Measurements from ENCODE around the gene ERC2.
"Not testable (repeated sequence)": the region's sequence is repeated elsewhere in the genome, so short reads cannot be mapped to it uniquely, and the experiment has no call there.

ERC2 gene

DNA sequence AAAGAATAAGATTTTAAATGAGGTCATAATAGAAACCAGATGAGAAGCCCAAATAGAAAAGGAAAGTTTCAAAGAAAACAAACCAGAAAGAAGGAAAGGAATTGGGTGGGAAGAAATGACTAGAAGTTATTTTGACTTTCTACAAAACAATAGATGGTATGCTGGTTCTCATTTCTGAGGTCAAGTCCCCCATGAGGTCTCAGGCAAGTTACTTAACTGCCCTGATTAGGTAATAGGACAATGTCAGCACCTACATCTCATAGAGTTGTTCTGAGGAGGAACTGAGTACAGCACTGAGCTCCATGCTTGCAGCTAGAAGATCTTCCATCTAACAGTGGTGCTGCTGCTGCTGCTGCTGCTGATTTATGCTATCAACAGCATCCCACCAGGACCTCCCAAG lies 185.9 kb downstream of the ERC2 start:
- no peak for DNase-seq

DNA sequence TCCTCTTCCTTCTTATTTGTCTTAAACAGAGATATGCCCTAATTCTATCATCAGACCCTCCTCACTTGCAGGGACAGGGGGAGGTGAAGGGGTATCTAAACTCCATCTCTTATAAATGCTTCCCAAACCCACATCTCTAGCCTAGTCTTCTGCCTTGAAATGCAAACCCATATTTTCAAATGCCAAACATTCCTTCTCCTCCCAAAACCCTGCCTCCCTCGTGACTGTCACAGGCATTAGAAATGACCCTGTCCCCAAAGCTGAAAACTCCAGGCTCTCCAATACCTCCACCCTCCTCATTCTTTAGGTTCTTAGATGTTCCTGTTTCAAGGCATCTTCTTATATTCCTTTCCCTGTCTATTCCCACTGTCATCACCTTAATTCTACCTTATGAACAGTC lies 191.0 kb downstream of the ERC2 start:
- intact Hi-C loops (cut with DNase I) = no loop called here
- no peak for DNase-seq

More for the DNA sequence above, 185.9 kb downstream of the ERC2 start:
- intact Hi-C loops (cut with DNase I) = no loop called here

DNA sequence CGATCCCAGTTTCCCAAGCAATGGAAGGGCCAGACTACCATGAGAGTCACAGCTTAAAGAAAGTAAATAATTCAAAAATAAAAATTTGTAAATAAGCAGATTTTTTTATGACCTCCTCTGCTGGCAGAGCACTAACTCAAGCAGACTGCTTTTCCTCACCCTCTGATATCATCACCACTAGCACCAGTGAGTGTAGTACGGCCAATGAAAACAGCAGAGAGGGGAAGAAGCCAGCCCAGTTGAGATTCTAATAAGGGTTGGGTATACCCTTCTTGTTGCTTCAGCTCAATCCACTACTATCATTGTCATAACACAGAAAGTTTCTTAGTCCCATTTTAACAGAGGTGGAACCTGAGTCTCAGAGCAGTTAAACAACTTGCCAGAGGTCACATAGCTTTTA lies 193.1 kb downstream of the ERC2 start:
- intact Hi-C loops (cut with DNase I) = no loop called here

DNA sequence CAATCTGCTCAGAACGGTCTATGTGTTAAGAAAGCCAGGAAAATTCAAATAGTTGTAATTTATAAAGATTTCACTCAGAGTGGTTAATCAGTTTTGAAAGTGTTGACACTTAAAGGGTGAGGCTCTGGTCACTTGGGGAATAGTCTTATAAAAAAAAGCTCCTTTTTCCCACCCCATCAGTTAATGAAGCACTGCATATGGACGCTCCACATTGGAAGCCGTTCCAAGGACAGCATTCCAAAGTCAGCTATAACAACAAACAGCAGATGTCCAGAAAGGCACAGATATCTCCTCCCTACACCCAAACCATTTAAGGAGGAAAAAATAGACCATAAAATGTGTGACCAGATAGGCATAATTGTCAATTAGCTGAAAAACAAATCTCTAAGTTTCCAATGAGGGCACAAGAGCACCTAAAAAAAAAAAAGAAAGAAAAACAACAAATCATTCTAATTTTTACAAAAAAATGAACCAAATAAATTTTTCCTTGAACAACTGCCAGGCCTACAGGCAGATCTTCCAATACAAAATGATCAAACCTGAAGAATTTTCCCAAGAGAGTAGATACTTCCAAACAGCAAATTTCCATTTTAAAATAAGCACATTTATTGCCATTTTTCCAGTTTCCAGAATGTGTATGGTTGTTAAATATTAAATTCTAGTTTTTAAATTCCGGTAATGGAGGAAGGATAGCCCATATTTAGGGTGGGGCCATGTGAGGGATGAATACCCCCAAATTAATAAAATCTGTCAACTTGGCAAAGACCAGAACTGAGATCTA lies 198.3 kb downstream of the ERC2 start:
- intact Hi-C loops (cut with DNase I) = no loop called here
- no peak for DNase-seq

More for the DNA sequence above, 193.1 kb downstream of the ERC2 start:
- no peak for DNase-seq

DNA sequence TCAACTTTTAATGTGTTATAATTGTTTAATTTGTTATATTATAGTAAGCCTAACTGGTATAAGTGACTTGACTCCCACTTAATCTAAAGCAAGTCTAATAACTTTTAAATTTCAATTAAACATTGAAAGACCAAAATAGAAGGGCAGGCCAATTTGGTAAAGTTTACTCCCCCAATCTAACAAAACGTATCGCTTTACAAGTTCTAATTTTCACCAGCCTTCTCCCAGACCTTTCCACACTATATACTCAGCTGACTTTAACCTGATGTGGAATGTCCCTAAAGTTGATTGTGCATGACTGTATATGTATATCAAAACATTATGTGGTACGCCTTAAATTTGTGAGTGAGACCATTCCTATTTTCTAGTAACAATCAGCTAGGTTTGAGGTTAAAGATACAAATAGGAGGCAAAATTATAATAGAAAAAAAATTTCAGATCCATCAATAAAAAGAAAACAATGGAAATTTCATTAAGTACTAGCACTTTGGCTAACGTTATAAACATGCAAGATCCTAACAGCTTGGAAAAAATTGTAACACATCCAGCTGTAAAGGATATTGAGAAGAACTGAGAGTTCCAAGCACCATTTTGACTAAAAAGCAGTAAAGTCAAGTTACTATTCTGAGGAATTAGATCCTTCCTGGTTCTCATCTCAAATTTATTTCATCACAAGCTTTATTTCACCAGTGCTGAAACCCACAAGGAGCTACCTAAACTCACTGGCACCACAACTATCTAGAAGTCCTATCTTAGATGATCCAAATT lies 199.5 kb downstream of the ERC2 start:
- intact Hi-C loops (cut with DNase I) = no loop called here
- DNase-seq = no peak

DNA sequence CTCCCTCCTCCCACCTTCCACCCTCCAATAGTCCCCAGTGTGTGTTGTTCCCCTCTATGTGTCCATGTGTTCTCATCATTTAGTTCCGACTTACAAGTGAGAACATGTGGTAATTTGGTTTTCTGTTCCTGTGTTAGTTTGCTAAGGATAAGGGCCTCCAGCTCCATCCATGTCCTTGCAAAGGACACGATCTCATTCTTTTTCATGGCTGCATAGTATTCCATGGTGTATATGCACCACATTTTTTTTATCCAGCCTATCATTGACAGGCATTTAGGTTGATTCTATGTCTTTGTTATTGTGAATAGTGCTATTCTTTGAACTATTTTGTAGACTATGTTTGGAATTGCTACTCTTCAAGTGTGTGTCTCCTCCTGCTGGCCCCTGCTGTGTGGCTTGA lies 206.4 kb downstream of the ERC2 start:
- intact Hi-C loops (cut with DNase I) = not testable (repeated sequence)

DNA sequence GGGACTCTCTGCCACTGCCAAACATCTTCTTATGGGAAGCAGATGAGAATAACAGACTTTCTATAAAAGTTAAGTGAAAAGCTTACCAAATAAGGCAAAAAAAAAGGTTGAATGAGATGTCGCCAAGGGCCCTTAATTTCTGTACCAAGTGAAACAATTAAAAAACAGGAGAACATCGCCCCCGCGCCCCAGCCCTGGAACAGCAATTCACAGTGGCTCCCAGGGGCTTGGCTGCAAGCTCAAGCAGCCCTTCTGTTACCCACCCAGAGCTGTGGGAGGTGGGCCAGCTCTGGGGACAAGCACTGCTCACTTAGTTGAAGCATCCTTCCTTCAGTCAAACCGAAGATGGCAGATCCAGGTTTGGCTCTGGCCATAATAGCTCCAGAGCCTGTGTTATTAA lies 208.0 kb downstream of the ERC2 start:
- DNase-seq = no peak
- intact Hi-C loops (cut with DNase I) = no loop called here

More for the DNA sequence above, 206.4 kb downstream of the ERC2 start:
- not testable (repeated sequence) for DNase-seq

DNA sequence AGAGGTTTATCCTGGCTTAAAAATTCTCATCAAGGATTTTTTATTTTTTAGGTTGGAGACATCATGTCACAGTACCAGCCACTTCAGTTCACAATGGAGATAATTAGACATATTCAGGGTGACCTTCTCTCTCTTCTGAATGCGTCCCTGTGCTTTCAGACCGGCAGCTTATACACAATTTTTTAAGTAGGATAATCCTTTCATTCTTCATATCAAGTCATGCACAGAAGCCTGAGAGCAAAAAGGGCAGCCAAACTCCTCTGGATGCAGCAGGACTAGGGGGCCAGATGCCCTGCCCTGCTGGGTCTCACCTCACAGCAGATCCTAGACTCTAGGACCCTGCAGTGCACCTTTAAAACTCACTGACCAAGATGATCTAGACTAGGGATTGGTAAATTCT lies 210.4 kb downstream of the ERC2 start:
- intact Hi-C loops (cut with DNase I) = loop anchor here (10.0 kb wide), 1 partner anchor 773 kb away; the partner anchor contains the start of gene WNT5A
- DNase-seq = no peak

DNA sequence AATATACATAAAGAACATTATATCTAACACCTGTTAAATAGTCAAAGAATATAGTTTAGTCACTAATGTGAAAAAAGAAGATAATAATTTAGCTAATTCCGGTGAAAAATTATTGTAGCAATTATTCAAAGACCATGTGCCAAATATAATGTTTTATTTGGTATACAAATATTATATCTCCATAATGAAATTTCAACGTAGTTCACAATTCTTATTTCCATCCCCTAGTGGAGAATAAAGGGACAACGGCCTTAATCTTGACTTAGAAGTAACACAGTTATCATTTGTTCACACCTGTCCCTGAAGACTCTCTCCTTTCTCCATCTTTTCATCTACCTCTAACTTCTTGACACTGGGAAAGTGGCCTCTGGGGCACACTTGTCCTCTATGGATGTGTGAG lies 213.4 kb downstream of the ERC2 start:
- intact Hi-C loops (cut with DNase I) = loop anchor here (10.0 kb wide), 1 partner anchor 770 kb away; the partner anchor contains the start of gene WNT5A
- DNase-seq = no peak

DNA sequence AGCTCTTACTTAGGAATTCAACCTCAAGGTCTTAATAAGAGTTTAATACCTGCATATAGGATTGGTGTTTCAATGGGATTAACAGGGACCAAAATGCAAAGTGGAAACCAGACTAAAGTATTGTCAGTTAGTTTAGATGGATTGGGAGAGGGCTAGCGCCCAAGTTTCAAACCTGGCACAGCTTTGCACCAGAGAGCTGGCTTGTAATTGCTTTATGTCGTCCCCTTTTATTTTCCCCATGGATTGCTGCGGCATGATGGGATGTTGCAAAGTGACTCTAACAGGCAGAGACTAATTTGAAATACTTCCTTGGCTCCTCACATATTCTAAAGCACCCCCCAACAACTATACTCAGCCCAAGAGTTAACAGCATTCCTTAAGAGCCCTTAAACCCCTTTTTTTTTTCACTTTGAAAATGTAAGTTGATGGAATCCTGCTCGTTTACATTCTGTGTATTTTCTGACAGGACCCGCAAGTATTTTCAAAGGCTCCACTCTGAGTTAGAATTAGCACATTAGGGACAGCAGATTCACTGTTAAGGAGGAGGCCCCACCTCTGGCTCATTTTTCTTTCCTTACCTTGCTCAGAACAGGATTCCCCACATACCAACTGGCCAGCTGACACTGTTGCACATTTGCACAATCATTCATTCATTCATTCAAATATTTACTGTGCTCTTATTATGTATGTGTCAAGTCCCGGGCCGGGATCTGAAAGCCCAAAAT lies 214.2 kb downstream of the ERC2 start:
- intact Hi-C loops (cut with DNase I) = loop anchor here (10.0 kb wide), 1 partner anchor 769 kb away; the partner anchor contains the start of gene WNT5A
- no peak for DNase-seq

DNA sequence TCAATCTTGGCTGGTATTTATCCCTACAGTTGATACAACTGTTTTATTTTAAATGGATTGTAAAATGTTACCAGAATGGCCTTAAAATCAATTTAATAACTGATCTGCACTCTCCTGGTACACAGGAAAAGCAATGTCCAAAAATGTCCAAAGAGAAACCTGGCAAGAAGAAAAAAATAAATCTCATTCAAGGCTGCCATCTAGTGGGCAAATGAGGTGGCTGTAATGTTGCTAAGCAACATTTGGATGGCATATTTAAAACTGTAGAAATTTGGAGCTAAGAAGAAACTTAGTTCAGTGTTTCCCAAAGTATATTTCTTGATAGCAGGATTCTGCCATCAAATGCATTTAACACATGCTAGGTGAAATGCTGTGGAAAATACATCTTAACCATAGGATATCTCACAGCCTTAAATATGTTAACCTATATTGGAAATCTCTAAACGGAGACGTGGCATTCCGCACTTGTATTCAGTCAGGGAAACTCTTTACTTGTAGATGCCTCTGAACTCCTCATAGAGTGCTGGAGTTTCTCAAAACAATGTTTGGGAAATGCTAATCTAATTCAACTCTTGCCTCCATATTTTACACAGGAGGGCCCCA lies 216.8 kb downstream of the ERC2 start:
- intact Hi-C loops (cut with DNase I) = loop anchor here (10.0 kb wide), 1 partner anchor 767 kb away; the partner anchor contains the start of gene WNT5A

DNA sequence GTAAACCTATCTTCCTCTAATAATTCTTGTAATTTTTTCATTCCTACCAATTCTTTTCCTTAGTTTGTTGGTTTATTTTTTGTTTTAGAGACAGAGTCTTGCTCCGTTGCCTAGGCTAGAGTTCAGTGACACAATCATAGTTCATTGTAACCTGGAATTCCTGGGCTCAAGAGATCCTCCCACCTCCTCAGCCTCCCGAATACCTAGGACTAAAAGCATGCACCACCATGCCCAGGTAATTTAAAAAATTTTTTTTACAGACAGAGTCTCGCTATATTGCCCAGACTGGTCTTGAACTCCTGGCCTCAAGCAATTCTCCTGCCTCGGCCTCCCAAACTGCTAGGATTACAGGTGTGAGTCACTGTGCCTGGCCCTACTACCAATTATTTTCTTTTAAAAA lies 220.2 kb downstream of the ERC2 start:
- DNase-seq = no peak
- intact Hi-C loops (cut with DNase I) = no loop called here

More for the DNA sequence above, 216.8 kb downstream of the ERC2 start:
- DNase-seq = peak in 29 of 42 donors; percentile 12 to 80 (median 49)

DNA sequence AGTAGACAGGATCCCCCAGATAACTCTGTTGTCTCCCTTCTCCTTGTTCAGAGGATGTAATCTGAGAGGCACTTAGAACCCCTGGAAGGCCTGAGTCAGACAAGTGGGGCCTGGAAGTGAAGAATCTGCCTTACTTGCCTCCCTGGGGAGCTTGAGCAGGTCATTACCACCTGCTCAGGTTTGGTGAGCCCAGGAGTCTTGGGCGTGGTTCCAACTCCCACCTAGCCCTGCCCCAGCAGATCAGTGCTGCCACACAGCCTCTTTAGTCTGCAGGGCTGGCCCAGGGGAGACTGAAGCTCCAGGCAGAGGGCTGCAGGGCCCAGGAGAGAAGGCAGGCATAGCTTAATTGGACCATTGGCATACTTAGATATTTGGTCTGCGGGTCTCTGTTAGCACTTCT lies 230.0 kb downstream of the ERC2 start:
- intact Hi-C loops (cut with DNase I) = no loop called here

DNA sequence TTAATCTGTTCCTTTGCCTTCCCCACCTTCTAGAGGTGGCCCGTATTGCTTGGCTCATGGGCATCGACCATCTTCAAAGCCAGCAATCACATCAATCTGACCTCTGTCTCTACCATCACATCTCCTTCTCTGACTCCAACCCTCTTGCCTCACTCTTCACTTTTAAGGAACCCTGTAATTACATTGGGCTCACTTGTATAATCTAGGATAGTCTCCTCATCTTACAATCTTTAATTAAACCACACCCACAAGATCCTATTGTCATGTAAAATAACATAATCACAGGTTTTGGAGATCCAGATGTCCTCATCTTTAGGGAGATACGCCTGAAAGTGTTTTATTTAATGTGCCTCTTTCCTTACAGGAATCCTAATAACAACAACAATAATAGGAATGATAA lies 234.5 kb downstream of the ERC2 start:
- intact Hi-C loops (cut with DNase I) = no loop called here
- DNase-seq = no peak

More for the DNA sequence above, 230.0 kb downstream of the ERC2 start:
- no peak for DNase-seq

DNA sequence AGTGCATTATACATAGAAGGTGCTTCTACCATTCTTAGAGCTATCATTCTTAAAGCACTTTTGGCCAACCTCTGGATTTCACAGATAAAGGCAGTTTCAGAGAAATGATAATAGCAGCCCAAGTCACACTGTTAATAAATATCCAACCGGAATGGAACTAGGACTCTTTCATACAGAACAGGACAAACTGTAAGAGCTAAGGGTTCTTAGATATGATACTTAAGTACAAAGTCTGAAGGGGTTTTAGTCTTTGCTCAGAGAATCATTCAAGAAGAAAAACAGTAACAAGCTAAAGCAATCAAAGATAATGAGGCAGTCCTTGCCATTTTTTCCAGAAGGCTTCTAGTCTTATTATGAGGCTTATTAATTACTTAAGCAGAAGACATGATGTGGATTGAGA lies 239.0 kb downstream of the ERC2 start:
- intact Hi-C loops (cut with DNase I) = no loop called here
- DNase-seq = no peak

DNA sequence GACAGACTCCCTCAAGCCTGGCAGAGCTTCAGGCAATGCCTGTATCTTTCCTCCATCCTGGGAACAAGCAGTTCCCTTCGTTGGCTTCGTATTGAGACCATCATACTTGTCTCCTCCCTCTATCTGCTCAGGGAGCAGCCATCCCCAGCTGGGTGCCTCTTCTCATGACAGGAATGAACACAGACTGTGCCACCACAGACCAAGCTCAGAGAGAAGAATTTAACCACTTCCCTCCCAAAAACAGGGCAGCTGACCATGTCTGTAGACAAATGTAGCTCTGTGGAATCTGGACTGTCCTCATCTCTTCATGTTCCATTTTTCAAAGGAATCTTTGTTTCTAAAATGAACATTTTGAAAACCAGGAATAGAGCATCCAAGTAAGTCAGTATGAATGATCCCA lies 245.4 kb downstream of the ERC2 start:
- intact Hi-C loops (cut with DNase I) = no loop called here
- DNase-seq = peak in 19 of 42 donors; percentile 2 to 64 (median 17)

DNA sequence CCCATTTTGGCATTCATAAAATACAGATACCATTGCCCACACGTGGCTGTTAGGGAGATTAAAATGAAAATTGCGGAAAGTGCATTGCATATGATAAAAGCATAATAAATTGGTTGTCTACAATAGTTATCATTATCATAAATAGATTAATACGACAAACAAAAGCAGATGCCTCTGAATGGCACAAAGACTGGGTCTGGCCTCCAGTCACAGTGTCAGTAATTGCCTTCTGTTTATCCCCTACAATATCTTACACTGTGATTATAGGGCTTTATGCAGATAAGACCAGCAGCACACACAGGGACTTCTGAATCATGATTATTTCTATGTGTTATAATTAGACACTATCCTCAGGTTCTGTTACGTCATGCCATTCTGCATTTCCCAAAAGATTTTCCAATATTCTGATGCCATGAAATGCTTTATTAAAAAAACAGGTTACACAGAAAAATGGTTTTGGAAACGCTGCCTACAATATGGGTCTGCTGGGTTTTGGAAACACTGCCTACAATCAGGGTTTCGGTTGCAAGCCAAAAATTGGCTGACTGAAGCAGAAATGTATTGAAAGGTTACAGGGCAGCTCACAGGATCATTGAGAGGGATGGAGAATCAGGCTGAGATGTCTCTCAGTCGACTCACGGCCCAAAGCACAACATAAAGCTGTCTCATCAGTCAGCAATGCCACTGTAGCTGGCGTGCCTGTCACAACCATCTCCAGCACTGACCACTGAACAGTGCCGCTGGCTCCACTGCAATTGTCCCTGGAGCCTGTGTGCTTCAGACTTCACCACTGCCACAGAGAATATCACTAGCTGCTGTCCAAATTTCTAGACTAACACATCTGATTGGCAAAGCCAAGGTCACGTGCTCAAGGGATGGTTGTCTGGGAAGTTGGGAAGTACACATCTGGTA lies 248.1 kb downstream of the ERC2 start:
- DNase-seq = peak in 28 of 42 donors; percentile 1 to 54 (median 14)
- intact Hi-C loops (cut with DNase I) = no loop called here

All from head of caudate nucleus (tissue), 42 donors.